Right forelimb (tissue), 1 donor: Measurements from ENCODE around the gene DAG1.

ENCODE experiments used
- DNase-seq: peaks from one replicate; pipeline ENCODE4 v3.0.0-alpha.2; 2018

The DAG1 gene

GRCh38 chr3:49519296-49519695 lies 49.2 kb downstream of the DAG1 start:
- DNase-seq: no peak

GRCh38 chr3:49519916-49520385 lies 49.9 kb downstream of the DAG1 start:
- no peak for DNase-seq

GRCh38 chr3:49523756-49524747 lies 54.0 kb downstream of the DAG1 start:
- DNase-seq: no peak

GRCh38 chr3:49529567-49529966 lies 59.5 kb downstream of the DAG1 start:
- DNase-seq: no peak

- DNase-seq: no peak
Measured at GRCh38 chr3:49530231-49530630, 60.2 kb downstream of the DAG1 start.

GRCh38 chr3:49530701-49531100 lies 60.6 kb downstream of the DAG1 start:
- DNase-seq: no peak

GRCh38 chr3:49531218-49531617 lies 61.2 kb downstream of the DAG1 start:
- DNase-seq: no peak

- no peak for DNase-seq
Measured at GRCh38 chr3:49531715-49532114, 61.6 kb downstream of the DAG1 start.

- no peak for DNase-seq
Measured at GRCh38 chr3:49533031-49533430, 63.0 kb downstream of the DAG1 start.

- no peak for DNase-seq
Measured at GRCh38 chr3:49533786-49534519, 63.9 kb downstream of the DAG1 start.

- no peak for DNase-seq
Measured at GRCh38 chr3:49534581-49535441, 64.7 kb downstream of the DAG1 start.

- DNase-seq: no peak
Measured at GRCh38 chr3:49535971-49536874, 66.2 kb downstream of the DAG1 start.

- no peak for DNase-seq
Measured at GRCh38 chr3:49536875-49537533, 66.9 kb downstream of the DAG1 start.

- peak; percentile 96 for DNase-seq
Measured at GRCh38 chr3:49539659-49540560, 69.8 kb downstream of the DAG1 start.

GRCh38 chr3:49552087-49552486 lies 82.0 kb downstream of the DAG1 start:
- DNase-seq: no peak

GRCh38 chr3:49553324-49553691 lies 83.2 kb downstream of the DAG1 start:
- no peak for DNase-seq

GRCh38 chr3:49553692-49554632 lies 83.9 kb downstream of the DAG1 start, which contains the start of gene BSN:
Gene BSN, plus strand, starts transcription at chr3:49554477. Its CDS starts 126 bp downstream, at chr3:49554603.
- DNase-seq: peak; percentile 97

GRCh38 chr3:49554633-49555265 lies 84.7 kb downstream of the DAG1 start:
- DNase-seq: peak; percentile 79
